ENCODE measurements around the gene SCAANT1.

DNA sequence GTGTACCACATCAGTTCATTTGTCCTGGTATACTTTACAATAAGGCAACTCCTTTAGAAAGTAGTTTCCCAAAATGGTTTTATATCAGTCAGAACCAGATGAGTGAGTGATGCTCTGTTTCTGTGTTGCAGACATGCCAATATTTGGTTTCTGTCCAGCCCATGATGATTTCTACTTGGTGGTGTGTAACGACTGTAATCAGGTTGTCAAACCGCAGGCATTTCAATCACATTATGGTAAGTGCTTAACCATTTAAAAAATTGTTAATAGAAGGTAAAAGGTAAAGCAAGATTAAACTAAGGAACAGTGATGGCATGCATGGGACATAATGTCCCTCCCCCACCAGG lies 40.0 kb upstream of the SCAANT1 start:
- TF ChIP-seq, protein P1, sequence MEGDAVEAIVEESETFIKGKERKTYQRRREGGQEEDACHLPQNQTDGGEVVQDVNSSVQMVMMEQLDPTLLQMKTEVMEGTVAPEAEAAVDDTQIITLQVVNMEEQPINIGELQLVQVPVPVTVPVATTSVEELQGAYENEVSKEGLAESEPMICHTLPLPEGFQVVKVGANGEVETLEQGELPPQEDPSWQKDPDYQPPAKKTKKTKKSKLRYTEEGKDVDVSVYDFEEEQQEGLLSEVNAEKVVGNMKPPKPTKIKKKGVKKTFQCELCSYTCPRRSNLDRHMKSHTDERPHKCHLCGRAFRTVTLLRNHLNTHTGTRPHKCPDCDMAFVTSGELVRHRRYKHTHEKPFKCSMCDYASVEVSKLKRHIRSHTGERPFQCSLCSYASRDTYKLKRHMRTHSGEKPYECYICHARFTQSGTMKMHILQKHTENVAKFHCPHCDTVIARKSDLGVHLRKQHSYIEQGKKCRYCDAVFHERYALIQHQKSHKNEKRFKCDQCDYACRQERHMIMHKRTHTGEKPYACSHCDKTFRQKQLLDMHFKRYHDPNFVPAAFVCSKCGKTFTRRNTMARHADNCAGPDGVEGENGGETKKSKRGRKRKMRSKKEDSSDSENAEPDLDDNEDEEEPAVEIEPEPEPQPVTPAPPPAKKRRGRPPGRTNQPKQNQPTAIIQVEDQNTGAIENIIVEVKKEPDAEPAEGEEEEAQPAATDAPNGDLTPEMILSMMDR (IDR thresholded peaks at IDR 0.05; ENCODE audit: low read depth, low read length, poor library complexity, severe bottlenecking) = no peak
- TF ChIP-seq EZH2phosphoT487 (IDR thresholded peaks at IDR 0.05; ENCODE audit: borderline replicate concordance, low read length) = no peak

All from DOHH2 (cell line).